B cell (primary cell): ENCODE results near the gene CTXN3. TPM values are rescaled to one million over a fixed set of nuclear protein-coding genes. Genes with fewer than 3 reads are reported as not detected.

ENCODE experiments used
- ATAC-seq: fragments of 200-7000 bp; cut with Tn5 transposase; one replicate; pipeline ENCODE4 v1.10.0; 2021; ENCODE audit warnings: low read depth, mild to moderate bottlenecking, moderate number of reproducible peaks, moderate library complexity
- CTCF ChIA-PET: fragments of 350-600 bp; sonication (Branson Sonifier 250); formaldehyde crosslinking; loops from one replicate; lab custom pipeline; 2021; ENCODE audit warnings: antibody characterized with exemption, inconsistent platforms; lab: Charles Lee
- POLR2A ChIA-PET: fragments of 350-600 bp; sonication (Branson Sonifier 250); formaldehyde crosslinking; loops from one replicate; lab custom pipeline; 2021; ENCODE audit warnings: antibody characterized with exemption; lab: Charles Lee
- DNase-seq: peaks from one replicate; pipeline ENCODE4 v3.0.0; 2013
- H2AFZ ChIP-seq: 2 replicates; pipeline ENCODE4 v1.6.1; 2012; ENCODE audit warnings: mild to moderate bottlenecking, low read depth, low read length; ENCODE audit not compliant: insufficient read depth, poor library complexity, severe bottlenecking
- H3K27ac ChIP-seq, 2 donors: 1 replicate in 1 of 2; 2 replicates in 1 of 2; pipeline ENCODE4 v1.5.1; 2012 to 2013; ENCODE audit warnings: low read length in 2 of 2, mild to moderate bottlenecking in 2 of 2, moderate library complexity in 1 of 2
- H3K27me3 ChIP-seq, 4 experiments: fragments of 200-600 bp in 1 of 4; sonication (generic) in 1 of 4; replicated peaks in 1 of 4; 1 replicate in 2 of 4; 2 replicates in 2 of 4; pipeline versions ENCODE4 v1.6.1 to v1.7.0; 2013 to 2016; ENCODE audit warnings: low read length in 3 of 4, mild to moderate bottlenecking in 2 of 4, mixed read lengths in 1 of 4, moderate library complexity in 1 of 4; ENCODE audit not compliant: insufficient read depth in 4 of 4, control insufficient read depth in 3 of 4; ENCODE audit errors: control extremely low read depth in 1 of 4
- H3K36me3 ChIP-seq, 2 experiments: replicated peaks in 1 of 2; 1 replicate in 1 of 2; 2 replicates in 1 of 2; pipeline versions ENCODE4 v1.6.1 to v1.7.1; 2013; ENCODE audit warnings: low read length in 1 of 2; ENCODE audit not compliant: insufficient read depth in 2 of 2, control insufficient read depth in 1 of 2; ENCODE audit errors: control extremely low read depth in 1 of 2, extremely low read depth in 1 of 2
- H3K4me1 ChIP-seq, 2 donors: fragments of 200-600 bp in 1 of 2; sonication (generic) in 1 of 2; 1 replicate in 1 of 2; 2 replicates in 1 of 2; pipeline versions ENCODE4 v1.5.1 to v1.6.1; 2013 to 2017; ENCODE audit warnings: low read length in 2 of 2; ENCODE audit not compliant: control insufficient read depth in 2 of 2, insufficient read depth in 2 of 2
- H3K4me2 ChIP-seq: replicated peaks from 2 replicates; pipeline ENCODE3; 2012; ENCODE audit warnings: mild to moderate bottlenecking, low read depth, low read length; ENCODE audit not compliant: poor library complexity, severe bottlenecking
- H3K4me3 ChIP-seq, 5 experiments: fragments of 200-600 bp in 1 of 5; sonication (generic) in 1 of 5; 1 replicate in 3 of 5; 2 replicates in 2 of 5; pipeline versions ENCODE4 v1.5.1 to v1.7.0; 2011 to 2016; ENCODE audit warnings: low read length in 4 of 5, mild to moderate bottlenecking in 4 of 5, low read depth in 2 of 5, control low read depth in 1 of 5, moderate library complexity in 1 of 5; ENCODE audit not compliant: insufficient read depth in 1 of 5; ENCODE audit errors: control extremely low read depth in 1 of 5, extremely low read depth in 1 of 5
- H3K79me2 ChIP-seq: fragments of 200-600 bp; sonication (generic); one replicate; pipeline ENCODE4 v1.6.0; 2016; ENCODE audit warnings: low read length; ENCODE audit not compliant: control insufficient read depth, insufficient read depth
- H3K9ac ChIP-seq: fragments of 200-600 bp; sonication (generic); 2 replicates; pipeline ENCODE4 v1.6.1; 2017; ENCODE audit warnings: mild to moderate bottlenecking, low read length, moderate library complexity
- H3K9me3 ChIP-seq, 3 donors: one replicate each; pipeline versions ENCODE4 v1.6.1 to v1.7.1; 2013; ENCODE audit warnings: low read length in 2 of 3; ENCODE audit not compliant: control insufficient read depth in 2 of 3, insufficient read depth in 1 of 3; ENCODE audit errors: control extremely low read depth in 1 of 3
- H4K20me1 ChIP-seq: 2 replicates; pipeline ENCODE4 v1.6.0; 2012; ENCODE audit warnings: mild to moderate bottlenecking, low read length; ENCODE audit not compliant: insufficient read depth, control insufficient read depth, poor library complexity, severe bottlenecking
- H3K27ac Mint-ChIP-seq: one replicate; pipeline ENCODE4 v1.8.0; 2021; ENCODE audit warnings: mixed read lengths
- H3K27me3 Mint-ChIP-seq: one replicate; pipeline ENCODE4 v1.8.0; 2021; ENCODE audit warnings: mixed read lengths
- H3K4me1 Mint-ChIP-seq: one replicate; pipeline ENCODE4 v1.8.0; 2021; ENCODE audit warnings: mixed read lengths
- H3K4me3 Mint-ChIP-seq: one replicate; pipeline ENCODE4 v1.8.0; 2021; ENCODE audit warnings: mixed read lengths
- H3K9me3 Mint-ChIP-seq: one replicate; pipeline ENCODE4 v1.8.0; 2022; ENCODE audit warnings: mixed read lengths; ENCODE audit not compliant: insufficient read depth
- CTCF ChIP-seq: fragments of 200-600 bp; IDR thresholded peaks from one replicate; pipeline ENCODE4 v1.8.0; 2022; ENCODE audit warnings: antibody characterized with exemption, mild to moderate bottlenecking
- EZH2 ChIP-seq: IDR thresholded peaks from 2 replicates; pipeline ENCODE4 v1.6.1; 2012; ENCODE audit warnings: borderline replicate concordance, low read depth, mild to moderate bottlenecking, moderate library complexity, low read length; ENCODE audit not compliant: insufficient read depth, poor library complexity, severe bottlenecking
- WGBS: methylation state at CpG from one replicate; pipeline ENCODE4 v1.1.5; 2013; ENCODE audit warnings: missing lambda C conversion rate; ENCODE audit not compliant: insufficient coverage; 5-methylcytosine and 5-hydroxymethylcytosine counted together
- intact Hi-C: fragments of 100-400 bp; cut with micrococcal nuclease; formaldehyde crosslinking; loops from one replicate; pipeline ENCODE4 v1.10.0; 2022
- polyA plus RNA-seq: library from polyadenylated mRNA; depleted of rRNA; stranded (reverse); fragments of >200 nt; gene quantifications from 2 replicates; pipeline ENCODE4 v1.2.3, GENCODE V29; 2012
- total RNA-seq, 2 donors: library from RNA; stranded (reverse); fragments of 120-200 nt in 1 of 2; gene quantifications; 1 replicate in 1 of 2; 2 replicates in 1 of 2; pipeline versions ENCODE4 v1.2.3 to v1.2.4, GENCODE V29; 2013 to 2022

Gene CTXN3
- total and polyA plus RNA-seq, 2 donors (not counting 1 experiment from before 2014, with no cell fraction given): not detected

- POLR2A ChIA-PET: no interaction called here
- WGBS: 94% methylated on average over 4 of the region's 5 CpGs
These were observed 54.2 kb downstream of the CTXN3 start, which contains the start of gene CCDC192 for GRCh38 chr5:127702926-127703561. Gene CCDC192, plus strand, starts transcription at chr5:127703391. Its CDS starts 55 bp downstream, at chr5:127703446.

More at GRCh38 chr5:127702926-127703561, 54.2 kb downstream of the CTXN3 start, which contains the start of gene CCDC192:
- no peak within 1 kb of the TSS for H3K27ac ChIP-seq
- no peak within 1 kb of the TSS for H3K27ac Mint-ChIP-seq
- no peak for ATAC-seq
- no peaks in the 10 kb centered on the region for H3K4me1 ChIP-seq
- H3K9me3 Mint-ChIP-seq: no peaks in the 10 kb centered on the region
- no peak within 1 kb of the TSS for H3K4me3 ChIP-seq
- no peak within 1 kb of the TSS for H2AFZ ChIP-seq
- H4K20me1 ChIP-seq: no peaks in the 10 kb centered on the region
- no peaks in the 10 kb centered on the region for H3K4me1 Mint-ChIP-seq
- H3K4me2 ChIP-seq: no peak within 1 kb of the TSS
- H3K27me3 Mint-ChIP-seq: no peaks in the 10 kb centered on the region
- TF ChIP-seq EZH2 (no peak), CTCF (no peak)
- H3K9ac ChIP-seq: no peak within 1 kb of the TSS
- DNase-seq: no peak
- H3K79me2 ChIP-seq: no peaks in the 10 kb centered on the region
- H3K4me3 Mint-ChIP-seq: no peak within 1 kb of the TSS
- H3K27me3 ChIP-seq: no peaks in the 10 kb centered on the region
- H3K36me3 ChIP-seq: no peaks in the 10 kb centered on the region
- CTCF ChIA-PET: no interaction called here
- no peaks in the 10 kb centered on the region for H3K9me3 ChIP-seq
- intact Hi-C loops: no loop called here
